Posterior cingulate gyrus (tissue), 11 donors: Measurements from ENCODE around the gene CCDC57.
"Not testable (repeated sequence)": the region's sequence is repeated elsewhere in the genome, so short reads cannot be mapped to it uniquely, and the experiment has no call there.

ENCODE experiments used
- DNase-seq, 10 donors: peaks; one replicate each; pipeline versions ENCODE4 v3.0.0 to v3.0.0-alpha.2; 2020 to 2021; ENCODE audit warnings: mixed read lengths in 3 of 10
- intact Hi-C: fragments of 100-400 bp; cut with DNase I; formaldehyde crosslinking; loops from one replicate; pipeline ENCODE4 v1.15.1; 2023

The CCDC57 gene

GRCh38 chr17:82146663-82147654, 65.7 kb downstream of the CCDC57 start:
- DNase-seq, result peak in 3 of 10 donors; percentile 5 to 34 (median 14)
- intact Hi-C loops, result no loop called here

- intact Hi-C loops, result no loop called here
- DNase-seq, result peak in 3 of 10 donors; percentile 23 to 76 (median 66)
Measured at GRCh38 chr17:82145550-82146155, 67.0 kb downstream of the CCDC57 start.

- intact Hi-C loops, result no loop called here
- peak in 2 of 10 donors; percentile 9 to 33 for DNase-seq
Measured at GRCh38 chr17:82143333-82143732, 69.3 kb downstream of the CCDC57 start.

- DNase-seq, result peak in 1 of 10 donors; percentile 35
Measured at GRCh38 chr17:82139961-82140360, 72.7 kb downstream of the CCDC57 start.

GRCh38 chr17:82138511-82138992, 74.1 kb downstream of the CCDC57 start:
- intact Hi-C loops, result no loop called here
- DNase-seq, result peak in 2 of 10 donors; percentile 66 to 69

More at GRCh38 chr17:82139961-82140360, 72.7 kb downstream of the CCDC57 start:
- intact Hi-C loops, result not testable (repeated sequence)

GRCh38 chr17:82134101-82134500, 78.5 kb downstream of the CCDC57 start:
- no peak for DNase-seq
- intact Hi-C loops, result no loop called here

GRCh38 chr17:82133166-82133953, 79.3 kb downstream of the CCDC57 start:
- DNase-seq, intact Hi-C loops: not testable (repeated sequence)

GRCh38 chr17:82129095-82129494, 83.5 kb downstream of the CCDC57 start:
- intact Hi-C loops, result no loop called here
- DNase-seq, result peak in 2 of 10 donors; percentile 26 to 73

GRCh38 chr17:82128287-82128686, 84.4 kb downstream of the CCDC57 start:
- peak in 2 of 10 donors; percentile 34 to 64 for DNase-seq
- intact Hi-C loops, result no loop called here

- DNase-seq, result peak in 1 of 10 donors; percentile 42
- intact Hi-C loops, result no loop called here
Measured at GRCh38 chr17:82127704-82128103, 84.9 kb downstream of the CCDC57 start.

GRCh38 chr17:82127315-82127595, 85.4 kb downstream of the CCDC57 start:
- DNase-seq, result no peak
- intact Hi-C loops, result no loop called here

GRCh38 chr17:82126556-82127314, 85.9 kb downstream of the CCDC57 start:
- peak in 1 of 10 donors; percentile 70 for DNase-seq
- intact Hi-C loops, result no loop called here

GRCh38 chr17:82124101-82124500, 88.5 kb downstream of the CCDC57 start:
- DNase-seq, result peak in 1 of 10 donors; percentile 0
- intact Hi-C loops, result no loop called here

GRCh38 chr17:82121660-82122629, 90.7 kb downstream of the CCDC57 start:
- DNase-seq, result peak in 1 of 10 donors; percentile 77
- intact Hi-C loops, result no loop called here

- DNase-seq, result no peak
- intact Hi-C loops, result no loop called here
Measured at GRCh38 chr17:82121246-82121645, 91.4 kb downstream of the CCDC57 start.

- no peak for DNase-seq
Measured at GRCh38 chr17:82120148-82120547, 92.5 kb downstream of the CCDC57 start.

GRCh38 chr17:82118815-82119380, 93.7 kb downstream of the CCDC57 start:
- DNase-seq, result no peak
- intact Hi-C loops, result no loop called here

More at GRCh38 chr17:82120148-82120547, 92.5 kb downstream of the CCDC57 start:
- intact Hi-C loops, result no loop called here

GRCh38 chr17:82118168-82118814, 94.4 kb downstream of the CCDC57 start:
- no peak for DNase-seq
- intact Hi-C loops, result no loop called here
